Hepatocyte (in vitro differentiated cells): ENCODE measurements around the gene PRX. TPM values are rescaled to one million over a fixed set of nuclear protein-coding genes. Genes with fewer than 3 reads are reported as not detected.
"Not testable (repeated sequence)": the region's sequence is repeated elsewhere in the genome, so short reads cannot be mapped to it uniquely, and the experiment has no call there.

ENCODE experiments used
- DNase-seq: peaks from one replicate; pipeline ENCODE4 v3.0.0-alpha.2; 2016; ENCODE audit warnings: low spot score
- H2AFZ ChIP-seq: fragments of 200-600 bp; sonication (generic); 2 replicates; pipeline ENCODE4 v1.6.0; 2016; ENCODE audit warnings: antibody characterized with exemption, mild to moderate bottlenecking
- H3K27ac ChIP-seq: fragments of 200-600 bp; sonication (generic); 2 replicates; pipeline ENCODE4 v1.5.1; 2016; ENCODE audit warnings: mild to moderate bottlenecking
- H3K27me3 ChIP-seq: fragments of 200-600 bp; sonication (generic); 2 replicates; pipeline ENCODE4 v1.6.1; 2016
- H3K36me3 ChIP-seq: fragments of 200-600 bp; sonication (generic); replicated peaks from 2 replicates; pipeline ENCODE4 v1.5.1; 2016; ENCODE audit warnings: low read depth; ENCODE audit not compliant: insufficient read depth
- H3K4me1 ChIP-seq: fragments of 200-600 bp; sonication (generic); 2 replicates; pipeline ENCODE4 v1.5.1; 2016; ENCODE audit warnings: mild to moderate bottlenecking, moderate library complexity; ENCODE audit not compliant: insufficient read depth
- H3K4me2 ChIP-seq: fragments of 200-600 bp; sonication (generic); 2 replicates; pipeline ENCODE4 v1.6.0; 2016
- H3K4me3 ChIP-seq: fragments of 200-600 bp; sonication (generic); 2 replicates; pipeline ENCODE4 v1.5.1; 2016; ENCODE audit warnings: mild to moderate bottlenecking
- H3K79me2 ChIP-seq: fragments of 200-600 bp; sonication (generic); 2 replicates; pipeline ENCODE4 v1.6.0; 2017; ENCODE audit warnings: mild to moderate bottlenecking
- H3K9me2 ChIP-seq: fragments of 200-600 bp; sonication (generic); replicated peaks from 2 replicates; pipeline ENCODE4 v1.6.0; 2017; ENCODE audit warnings: mild to moderate bottlenecking; ENCODE audit not compliant: insufficient read depth
- H3K9me3 ChIP-seq: fragments of 200-600 bp; sonication (generic); 2 replicates; pipeline ENCODE4 v1.5.1; 2016; ENCODE audit warnings: low read depth, mild to moderate bottlenecking
- H4K20me1 ChIP-seq: fragments of 200-600 bp; sonication (generic); 2 replicates; pipeline ENCODE4 v1.6.0; 2016; ENCODE audit warnings: mild to moderate bottlenecking; ENCODE audit not compliant: insufficient read depth, poor library complexity, severe bottlenecking
- EZH2 ChIP-seq: fragments of 200-600 bp; sonication (generic); IDR thresholded peaks from 2 replicates; pipeline ENCODE4 v1.6.1; 2016; ENCODE audit warnings: antibody characterized with exemption, mild to moderate bottlenecking, borderline replicate concordance
- EZH2phosphoT487 ChIP-seq: fragments of 200-600 bp; sonication (generic); IDR thresholded peaks from one replicate; pipeline ENCODE4 v1.6.1; 2018; ENCODE audit warnings: antibody characterized with exemption, mild to moderate bottlenecking, low read depth, moderate library complexity; ENCODE audit not compliant: unreplicated experiment, severe bottlenecking
- WGBS: methylation state at CpG from one replicate; pipeline ENCODE4 v1.1.6; 2016; ENCODE audit warnings: low lambda C conversion rate; ENCODE audit errors: missing lambda C conversion rate; 5-methylcytosine and 5-hydroxymethylcytosine counted together
- polyA plus RNA-seq: library from polyadenylated mRNA; unstranded; fragments of >200 nt; fragmentation: Nextera tagmentation; extraction: Ambion mirVana; gene quantifications from 2 replicates; pipeline ENCODE4 v1.2.1, GENCODE V29; 2016
- total RNA-seq: library from RNA; depleted of rRNA; stranded (reverse); fragments of >200 nt; gene quantifications from 2 replicates; pipeline ENCODE4 v1.2.3, GENCODE V29; 2014
- TF ChIP-seq, protein P1 (sequence below): fragments of 200-600 bp; sonication (generic); IDR thresholded peaks from 2 replicates; pipeline ENCODE4 v1.5.1; 2016; ENCODE audit warnings: antibody characterized with exemption, mild to moderate bottlenecking; ENCODE audit not compliant: poor library complexity

The PRX gene
- total and polyA plus RNA-seq, 2 experiments from 2014 or later: 0.80 to 1.9 TPM

DNA sequence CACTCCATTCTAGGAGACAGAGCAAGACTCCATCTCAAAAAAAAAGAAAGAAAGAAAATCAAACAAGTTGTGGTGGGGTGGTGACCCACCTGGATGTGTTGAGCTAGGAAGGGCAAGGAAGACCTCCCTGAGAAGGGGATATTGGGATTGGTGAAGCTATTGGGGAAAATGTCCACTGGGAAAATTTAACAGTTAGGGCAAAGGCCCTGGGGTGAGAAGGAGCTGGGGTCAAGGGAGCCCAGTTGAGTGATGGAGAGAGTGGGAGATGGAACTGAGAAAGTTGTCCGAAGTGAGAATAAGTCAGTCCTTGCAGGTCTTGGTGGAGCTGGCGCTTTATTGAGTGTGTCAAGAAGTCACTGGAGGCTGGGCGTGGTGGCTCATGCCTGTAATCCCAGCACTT lies 25.1 kb upstream of the PRX start:
- Histone ChIP-seq H3K9me3 (no peaks in the 10 kb centered on the region), H3K4me2 (no peak overlapping the region), H3K36me3 (no peaks in the 10 kb centered on the region), H3K27me3 (no peaks in the 10 kb centered on the region), H3K79me2 (peaks cover 35% of the 10 kb centered on the region), H3K4me3 (no peak overlapping the region), H3K9me2 (no peaks in the 10 kb centered on the region), H3K4me1 (peaks cover 25% of the 10 kb centered on the region), H2AFZ (no peak overlapping the region), H3K27ac (no peak overlapping the region), H4K20me1 (peaks cover 28% of the 10 kb centered on the region)
- DNase-seq: no peak
- 96% methylated on average over 3 of the region's 3 CpGs for WGBS
- TF ChIP-seq, protein P1, sequence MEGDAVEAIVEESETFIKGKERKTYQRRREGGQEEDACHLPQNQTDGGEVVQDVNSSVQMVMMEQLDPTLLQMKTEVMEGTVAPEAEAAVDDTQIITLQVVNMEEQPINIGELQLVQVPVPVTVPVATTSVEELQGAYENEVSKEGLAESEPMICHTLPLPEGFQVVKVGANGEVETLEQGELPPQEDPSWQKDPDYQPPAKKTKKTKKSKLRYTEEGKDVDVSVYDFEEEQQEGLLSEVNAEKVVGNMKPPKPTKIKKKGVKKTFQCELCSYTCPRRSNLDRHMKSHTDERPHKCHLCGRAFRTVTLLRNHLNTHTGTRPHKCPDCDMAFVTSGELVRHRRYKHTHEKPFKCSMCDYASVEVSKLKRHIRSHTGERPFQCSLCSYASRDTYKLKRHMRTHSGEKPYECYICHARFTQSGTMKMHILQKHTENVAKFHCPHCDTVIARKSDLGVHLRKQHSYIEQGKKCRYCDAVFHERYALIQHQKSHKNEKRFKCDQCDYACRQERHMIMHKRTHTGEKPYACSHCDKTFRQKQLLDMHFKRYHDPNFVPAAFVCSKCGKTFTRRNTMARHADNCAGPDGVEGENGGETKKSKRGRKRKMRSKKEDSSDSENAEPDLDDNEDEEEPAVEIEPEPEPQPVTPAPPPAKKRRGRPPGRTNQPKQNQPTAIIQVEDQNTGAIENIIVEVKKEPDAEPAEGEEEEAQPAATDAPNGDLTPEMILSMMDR: no peak
- TF ChIP-seq EZH2phosphoT487: no peak

DNA sequence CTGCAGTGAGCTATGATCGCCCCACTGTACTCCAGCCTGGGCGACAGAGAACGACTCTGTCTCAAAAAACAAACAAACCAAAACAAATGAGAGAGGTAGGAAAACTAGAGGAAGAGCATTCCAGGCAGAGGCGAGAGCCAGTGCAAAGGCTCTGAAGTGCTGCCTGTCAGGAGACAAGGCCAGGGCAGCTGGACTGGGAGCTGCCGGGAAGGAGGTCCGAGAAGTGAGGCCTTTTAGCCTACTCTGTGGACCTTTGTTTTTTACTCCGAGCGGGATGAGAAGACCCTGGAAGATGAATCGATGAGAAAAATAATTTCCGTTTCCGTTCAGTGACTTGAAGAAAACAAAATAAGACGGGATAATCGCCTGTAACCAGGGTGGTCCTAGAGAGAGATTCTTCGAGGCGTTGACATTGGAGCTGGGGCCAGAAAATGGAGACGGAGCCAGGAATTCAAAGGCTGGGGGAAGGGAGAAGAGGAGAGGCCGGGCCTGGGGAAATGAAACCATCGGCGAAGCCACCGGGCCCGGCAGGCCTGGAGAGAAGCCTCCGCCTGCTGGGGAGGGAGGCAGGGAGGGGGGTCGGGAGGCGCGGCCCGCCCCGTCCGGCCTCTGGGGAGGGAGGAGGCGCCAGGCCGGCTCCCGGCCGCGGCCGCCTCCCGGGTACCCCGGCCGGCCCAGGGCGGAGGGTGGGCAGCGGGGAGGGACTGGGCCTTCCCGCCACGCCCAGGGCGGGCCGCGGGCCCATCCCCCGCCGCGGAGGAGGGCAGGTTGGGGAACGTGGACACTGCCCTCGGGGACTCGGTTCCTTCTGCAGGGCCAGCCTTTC lies 20.4 kb upstream of the PRX start:
- 3% methylated on average over 22 of the region's 50 CpGs for WGBS
- Histone ChIP-seq H3K4me3 (peak overlapping the region; percentile 31), H3K27ac (peak overlapping the region; percentile 97), H3K9me2 (no peaks in the 10 kb centered on the region), H3K79me2 (peaks cover 14% of the 10 kb centered on the region), H3K4me2 (peak overlapping the region; percentile 76), H3K36me3 (no peaks in the 10 kb centered on the region), H2AFZ (peak overlapping the region; percentile 52), H3K4me1 (peaks cover 19% of the 10 kb centered on the region), H3K9me3 (no peaks in the 10 kb centered on the region), H3K27me3 (no peaks in the 10 kb centered on the region), H4K20me1 (no peaks in the 10 kb centered on the region)
- DNase-seq: peak; percentile 96
- TF ChIP-seq EZH2 (no peak), EZH2phosphoT487 (no peak)
- TF ChIP-seq, protein P1: no peak

DNA sequence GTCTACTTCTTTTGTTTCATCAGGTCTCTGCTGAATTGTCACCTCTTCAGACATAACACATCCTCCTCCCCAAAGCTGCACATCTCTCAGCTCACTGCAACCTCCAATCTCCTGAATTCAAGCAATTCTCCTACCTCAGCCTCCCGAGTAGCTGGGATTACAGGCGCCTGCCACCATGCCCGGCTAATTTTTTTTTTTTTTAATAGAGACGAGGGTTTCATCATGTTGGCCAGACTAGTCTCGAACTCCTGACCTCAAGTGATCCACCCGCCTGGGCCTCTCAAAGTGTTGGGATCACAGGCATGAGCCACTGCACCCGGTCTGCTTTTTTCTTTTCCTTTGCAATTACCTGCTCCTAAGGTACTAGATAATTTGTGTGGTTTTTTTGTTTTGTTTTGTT lies 19.6 kb upstream of the PRX start:
- H3K27me3 ChIP-seq, H3K36me3 ChIP-seq, H3K9me3 ChIP-seq, H3K4me3 ChIP-seq, DNase-seq, H3K9me2 ChIP-seq, H4K20me1 ChIP-seq: not testable (repeated sequence)
- H3K4me1 ChIP-seq: peaks cover 19% of the 10 kb centered on the region
- peaks cover 14% of the 10 kb centered on the region for H3K79me2 ChIP-seq
- peak overlapping the region; percentile 76 for H3K4me2 ChIP-seq
- H2AFZ ChIP-seq: peak overlapping the region; percentile 52
- 65% methylated on average over 7 of the region's 7 CpGs for WGBS
- peak overlapping the region; percentile 97 for H3K27ac ChIP-seq

- TF ChIP-seq, protein P1: no peak
- TF ChIP-seq EZH2 (no peak), EZH2phosphoT487 (no peak)
- no peak for DNase-seq
- Histone ChIP-seq H4K20me1 (no peaks in the 10 kb centered on the region), H3K27me3 (no peaks in the 10 kb centered on the region), H3K27ac (peak overlapping the region; percentile 97), H3K9me2 (no peaks in the 10 kb centered on the region), H3K79me2 (peaks cover 14% of the 10 kb centered on the region), H2AFZ (no peak overlapping the region), H3K36me3 (no peaks in the 10 kb centered on the region), H3K9me3 (no peaks in the 10 kb centered on the region), H3K4me2 (no peak overlapping the region), H3K4me1 (peaks cover 19% of the 10 kb centered on the region), H3K4me3 (no peak overlapping the region)
- WGBS: 99% methylated on average over 3 of the region's 3 CpGs
Observed at GRCh38 chr19:40431698-40432097, 18.5 kb upstream of the PRX start.

DNA sequence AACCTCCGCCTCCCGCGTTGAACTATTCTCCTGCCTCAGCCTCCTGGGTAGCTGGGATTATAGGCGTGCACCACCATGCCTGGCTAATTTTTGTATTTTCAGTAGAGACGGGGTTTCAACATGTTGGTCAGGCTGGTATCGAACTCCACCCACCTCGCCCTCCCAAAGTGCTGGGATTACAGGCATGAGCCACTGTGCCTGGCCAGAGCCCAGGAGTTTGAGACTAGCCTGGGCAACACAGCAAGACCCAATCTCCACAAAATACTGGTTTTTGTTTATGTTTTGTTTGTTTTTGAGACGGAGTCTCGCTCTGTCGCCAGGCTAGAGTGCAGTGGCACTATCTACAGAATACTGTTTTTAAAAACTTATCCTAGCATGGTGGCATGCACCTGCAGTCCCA lies 17.1 kb upstream of the PRX start:
- 97% methylated on average over 10 of the region's 10 CpGs for WGBS
- not testable (repeated sequence) for H3K4me2 ChIP-seq, H3K36me3 ChIP-seq, H4K20me1 ChIP-seq, H3K9me2 ChIP-seq, H3K4me3 ChIP-seq, H3K9me3 ChIP-seq, H3K27me3 ChIP-seq, H2AFZ ChIP-seq, DNase-seq, H3K27ac ChIP-seq
- H3K4me1 ChIP-seq: peaks cover 19% of the 10 kb centered on the region
- H3K79me2 ChIP-seq: peaks cover 14% of the 10 kb centered on the region

- not testable (repeated sequence) for H3K27me3 ChIP-seq, H3K4me2 ChIP-seq, DNase-seq, H2AFZ ChIP-seq, H3K9me3 ChIP-seq, H3K27ac ChIP-seq, H3K9me2 ChIP-seq, H3K4me3 ChIP-seq, H3K36me3 ChIP-seq, H4K20me1 ChIP-seq
- Histone ChIP-seq H3K79me2 (peaks cover 33% of the 10 kb centered on the region), H3K4me1 (peaks cover 15% of the 10 kb centered on the region)
- WGBS: 98% methylated on average over 7 of the region's 7 CpGs
Observed at GRCh38 chr19:40428197-40428596, 15.0 kb upstream of the PRX start.
